ENCODE results near the gene RASAL2. TPM values are rescaled to one million over a fixed set of nuclear protein-coding genes. Genes with fewer than 3 reads are reported as not detected.

RASAL2 gene
- total RNA-seq, 1 experiment from 2014 or later, result 22.2 TPM

DNA sequence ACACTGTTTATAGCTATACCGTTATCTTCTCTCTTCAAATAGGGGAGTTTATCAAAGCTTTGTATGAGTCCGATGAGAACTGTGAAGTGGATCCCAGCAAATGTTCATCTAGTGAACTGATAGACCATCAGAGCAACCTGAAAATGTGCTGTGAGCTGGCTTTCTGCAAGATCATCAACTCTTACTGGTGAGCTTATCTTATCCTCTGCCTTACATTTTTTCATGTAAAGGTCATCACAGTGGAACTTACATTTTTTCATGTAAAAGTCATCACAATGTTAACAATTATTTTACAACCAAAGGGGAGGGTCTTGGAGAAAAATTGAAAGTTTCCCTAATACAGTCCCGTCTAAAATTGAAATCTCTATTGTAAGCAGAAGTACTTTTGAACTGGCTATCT is 357.6 kb downstream of the RASAL2 start:
- no peak overlapping the region for H2BK120ac ChIP-seq (ENCODE audit: low read depth, low read length, poor library complexity, severe bottlenecking)
- H3K9me3 ChIP-seq (ENCODE audit: control insufficient read depth, low read depth, low read length), result no peaks in the 10 kb centered on the region
- no peaks in the 10 kb centered on the region for H3K23me2 ChIP-seq (ENCODE audit: insufficient read length, low read depth, low read length, poor library complexity, severe bottlenecking)
- H3K27ac ChIP-seq (ENCODE audit: insufficient read length, low read depth, low read length), result no peak overlapping the region
- Mint-ChIP-seq H3K27ac (no peak overlapping the region), H3K4me1 (peaks cover 4 to 5% of the 10 kb centered on the region in 2 experiments; a peak in 3 of 4 replicates), H3K4me3 (no peak overlapping the region), H3K36me3 (ENCODE audit: insufficient read depth in 1 of 3, low read depth in 3 of 3) (peaks cover 2 to 17% (median 2%) of the 10 kb centered on the region in 3 experiments; a peak in 3 of 7 replicates), H3K27me3 (ENCODE audit: low read depth) (no peaks in the 10 kb centered on the region), H3K9me3 (no peaks in the 10 kb centered on the region)
- no peak overlapping the region for H3K14ac ChIP-seq (ENCODE audit: insufficient read depth, low read length)
- TF ChIP-seq, protein P1, sequence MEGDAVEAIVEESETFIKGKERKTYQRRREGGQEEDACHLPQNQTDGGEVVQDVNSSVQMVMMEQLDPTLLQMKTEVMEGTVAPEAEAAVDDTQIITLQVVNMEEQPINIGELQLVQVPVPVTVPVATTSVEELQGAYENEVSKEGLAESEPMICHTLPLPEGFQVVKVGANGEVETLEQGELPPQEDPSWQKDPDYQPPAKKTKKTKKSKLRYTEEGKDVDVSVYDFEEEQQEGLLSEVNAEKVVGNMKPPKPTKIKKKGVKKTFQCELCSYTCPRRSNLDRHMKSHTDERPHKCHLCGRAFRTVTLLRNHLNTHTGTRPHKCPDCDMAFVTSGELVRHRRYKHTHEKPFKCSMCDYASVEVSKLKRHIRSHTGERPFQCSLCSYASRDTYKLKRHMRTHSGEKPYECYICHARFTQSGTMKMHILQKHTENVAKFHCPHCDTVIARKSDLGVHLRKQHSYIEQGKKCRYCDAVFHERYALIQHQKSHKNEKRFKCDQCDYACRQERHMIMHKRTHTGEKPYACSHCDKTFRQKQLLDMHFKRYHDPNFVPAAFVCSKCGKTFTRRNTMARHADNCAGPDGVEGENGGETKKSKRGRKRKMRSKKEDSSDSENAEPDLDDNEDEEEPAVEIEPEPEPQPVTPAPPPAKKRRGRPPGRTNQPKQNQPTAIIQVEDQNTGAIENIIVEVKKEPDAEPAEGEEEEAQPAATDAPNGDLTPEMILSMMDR (conservative IDR thresholded peaks at IDR 0.05), result no peak
- H4K5ac ChIP-seq (ENCODE audit: insufficient read length, low read depth, low read length), result no peak overlapping the region
- H3T11ph ChIP-seq (ENCODE audit: low read length), result no peak overlapping the region
- H3K56ac ChIP-seq (ENCODE audit: insufficient read length, low read depth, low read length), result no peak overlapping the region
- no peak overlapping the region for H2BK15ac ChIP-seq (ENCODE audit: low read depth, low read length)
- H3K18ac ChIP-seq (ENCODE audit: insufficient read length, low read depth, low read length), result no peak overlapping the region
- no peak overlapping the region for H4K8ac ChIP-seq (replicated peaks; ENCODE audit: insufficient read length, low read depth, low read length)
- no CpG with 5 or more reads among the region's 3 CpGs for WGBS (ENCODE audit: extremely low coverage, insufficient read length, low lambda C conversion rate)
- H2BK12ac ChIP-seq (ENCODE audit: insufficient read length, low read depth, low read length), result no peak overlapping the region
- DNase-seq, result no peak
- H3K79me1 ChIP-seq (ENCODE audit: insufficient read depth, low read depth, low read length, poor library complexity, severe bottlenecking), result no peaks in the 10 kb centered on the region
- no peaks in the 10 kb centered on the region for H3K27me3 ChIP-seq (ENCODE audit: insufficient read depth, low read length)
- no peak overlapping the region for H2BK20ac ChIP-seq (ENCODE audit: low read depth, low read length, poor library complexity, severe bottlenecking)
- H3K4me1 ChIP-seq (ENCODE audit: insufficient read depth, low read length), result no peaks in the 10 kb centered on the region
- H3K9ac ChIP-seq (ENCODE audit: extremely low read depth, insufficient read length, low read length), result no peak overlapping the region
- no peak overlapping the region for H2BK5ac ChIP-seq (ENCODE audit: insufficient read length, low read length)
- no peak overlapping the region for H2AFZ ChIP-seq (ENCODE audit: low read length)
- no peaks in the 10 kb centered on the region for H4K20me1 ChIP-seq (ENCODE audit: control insufficient read depth, insufficient read depth, insufficient read length)
- H3K79me2 ChIP-seq (ENCODE audit: insufficient read depth, low read length), result no peaks in the 10 kb centered on the region
- no peak overlapping the region for H3K23ac ChIP-seq (ENCODE audit: insufficient read length, low read depth, low read length)
- no peak overlapping the region for H2AK5ac ChIP-seq (ENCODE audit: insufficient read length, low read length)
- no peak overlapping the region for H3K4ac ChIP-seq (ENCODE audit: low read depth, low read length)
- no peak overlapping the region for H3K4me2 ChIP-seq (ENCODE audit: insufficient read depth, insufficient read length, low read length)
- H4K91ac ChIP-seq (ENCODE audit: insufficient read length, low read depth, low read length), result no peak overlapping the region
